GM06990 (cell line): ENCODE data around the gene UBE2D3.
A peak's percentile ranks its signal among the peaks of the same experiment; 100 is the strongest.

Experiments used
- DNase-seq: peaks from one replicate; pipeline ENCODE4 v3.0.0-alpha.2; 2011; ENCODE audit not compliant: insufficient read length; ENCODE audit errors: extremely low read depth
- H3K27me3 ChIP-seq: replicated peaks from 2 replicates; pipeline ENCODE4 v1.6.0; 2011; ENCODE audit warnings: low read length; ENCODE audit not compliant: control insufficient read depth, insufficient read depth
- H3K36me3 ChIP-seq: 2 replicates; pipeline ENCODE4 v1.5.1; 2011; ENCODE audit warnings: low read length; ENCODE audit not compliant: control insufficient read depth, insufficient read depth
- H3K4me3 ChIP-seq: replicated peaks from 2 replicates; pipeline ENCODE4 v1.5.1; 2011; ENCODE audit warnings: low read depth, mild to moderate bottlenecking, control low read depth, low read length
- CTCF ChIP-seq: IDR thresholded peaks from 2 replicates; pipeline ENCODE4 v1.5.1; 2011; ENCODE audit warnings: low read length, control low read depth, mild to moderate bottlenecking, inconsistent platforms; ENCODE audit not compliant: insufficient read depth, poor library complexity, severe bottlenecking

Gene UBE2D3

GRCh38 chr4:102775805-102776204 is 51.5 kb downstream of the UBE2D3 start:
- H3K36me3 ChIP-seq = no peaks in the 10 kb centered on the region
- no peak for DNase-seq
- TF ChIP-seq CTCF = no peak
- no peak overlapping the region for H3K4me3 ChIP-seq
- no peaks in the 10 kb centered on the region for H3K27me3 ChIP-seq

GRCh38 chr4:102774254-102774653 is 53.1 kb downstream of the UBE2D3 start:
- no peak for DNase-seq
- Histone ChIP-seq H3K27me3 (no peaks in the 10 kb centered on the region), H3K36me3 (no peaks in the 10 kb centered on the region), H3K4me3 (no peak overlapping the region)
- no peak for TF ChIP-seq CTCF

- no peak for DNase-seq
- no peak for TF ChIP-seq CTCF
- H3K27me3 ChIP-seq = no peaks in the 10 kb centered on the region
- no peaks in the 10 kb centered on the region for H3K36me3 ChIP-seq
- H3K4me3 ChIP-seq = no peak overlapping the region
Measured at GRCh38 chr4:102772738-102773340, 54.5 kb downstream of the UBE2D3 start.

- no peak for DNase-seq
- Histone ChIP-seq H3K36me3 (no peaks in the 10 kb centered on the region), H3K4me3 (no peak overlapping the region), H3K27me3 (no peaks in the 10 kb centered on the region)
- no peak for TF ChIP-seq CTCF
Measured at GRCh38 chr4:102764901-102765300, 62.5 kb downstream of the UBE2D3 start.

GRCh38 chr4:102761906-102762305 is 65.4 kb downstream of the UBE2D3 start:
- no peak overlapping the region for H3K4me3 ChIP-seq
- no peaks in the 10 kb centered on the region for H3K27me3 ChIP-seq
- DNase-seq = no peak
- no peaks in the 10 kb centered on the region for H3K36me3 ChIP-seq
- TF ChIP-seq CTCF = no peak

- Histone ChIP-seq H3K4me3 (peak overlapping the region; percentile 95), H3K27me3 (no peaks in the 10 kb centered on the region), H3K36me3 (no peaks in the 10 kb centered on the region)
- no peak for TF ChIP-seq CTCF
- DNase-seq = no peak
Measured at GRCh38 chr4:102761296-102761701, 66.1 kb downstream of the UBE2D3 start.
